ENCODE measurements around the gene LTBP1. TPM values are rescaled to one million over a fixed set of nuclear protein-coding genes. Genes with fewer than 3 reads are reported as not detected.
A peak's percentile ranks its signal among the peaks of the same experiment; 100 is the strongest.

Gene LTBP1
- total RNA-seq, 1 donor from 2014 or later = 90.4 TPM

DNA sequence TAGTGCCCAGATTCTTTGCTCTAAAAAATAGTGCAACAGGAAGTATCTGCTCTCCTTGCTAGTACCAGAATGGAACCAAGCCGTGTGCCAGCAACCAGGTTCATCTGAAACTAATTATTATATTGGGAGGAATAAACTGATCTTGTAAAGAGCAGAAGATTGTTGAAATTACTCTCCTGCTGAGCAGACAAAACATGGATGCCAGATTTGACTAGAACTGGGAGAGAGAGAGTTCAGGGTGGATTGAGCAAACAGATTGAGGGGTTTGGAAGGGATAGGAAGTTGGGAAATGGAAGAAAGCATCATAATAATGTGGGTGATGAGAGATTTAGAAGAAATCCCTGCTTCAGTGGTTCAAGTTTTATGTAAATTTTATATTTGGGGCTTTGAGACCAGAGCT lies 369.6 kb downstream of the LTBP1 start:
- DNase-seq (ENCODE audit: missing footprints) (no peak), ATAC-seq (no peak)
- intact Hi-C loops (cut with DNase I) = no loop called here

DNA sequence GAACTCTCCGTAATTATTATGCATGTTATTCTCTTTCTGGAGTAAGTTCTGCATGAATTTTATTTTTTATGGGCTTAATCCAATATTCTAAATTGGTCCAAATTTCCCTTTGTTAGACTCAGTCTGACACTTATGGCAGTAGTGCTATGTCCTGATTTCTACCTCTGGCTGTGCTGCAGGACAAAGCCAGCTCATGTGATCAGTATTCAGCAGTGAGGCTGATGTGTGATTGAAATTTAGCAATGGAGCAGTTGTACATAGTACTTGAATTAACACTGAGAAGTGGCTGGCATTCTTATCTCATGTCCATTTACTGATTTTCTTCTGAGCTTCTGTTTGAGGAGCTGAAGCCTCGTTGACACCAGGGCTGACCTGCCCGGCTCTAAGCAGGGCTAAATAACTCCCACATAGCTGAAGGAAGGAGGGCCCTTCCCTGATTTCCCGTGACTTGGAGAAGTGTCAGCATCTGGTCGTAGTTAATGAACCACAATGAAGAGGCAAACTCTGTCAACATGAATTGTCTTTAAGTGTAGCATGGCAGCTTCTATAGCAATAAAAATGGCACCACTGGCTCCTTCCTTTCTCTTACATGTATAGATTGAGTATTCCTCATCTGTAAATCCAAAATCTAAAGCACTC lies 370.7 kb downstream of the LTBP1 start:
- intact Hi-C loops (cut with DNase I) = no loop called here
- ATAC-seq (peak; percentile 55), DNase-seq (ENCODE audit: missing footprints) (no peak)

DNA sequence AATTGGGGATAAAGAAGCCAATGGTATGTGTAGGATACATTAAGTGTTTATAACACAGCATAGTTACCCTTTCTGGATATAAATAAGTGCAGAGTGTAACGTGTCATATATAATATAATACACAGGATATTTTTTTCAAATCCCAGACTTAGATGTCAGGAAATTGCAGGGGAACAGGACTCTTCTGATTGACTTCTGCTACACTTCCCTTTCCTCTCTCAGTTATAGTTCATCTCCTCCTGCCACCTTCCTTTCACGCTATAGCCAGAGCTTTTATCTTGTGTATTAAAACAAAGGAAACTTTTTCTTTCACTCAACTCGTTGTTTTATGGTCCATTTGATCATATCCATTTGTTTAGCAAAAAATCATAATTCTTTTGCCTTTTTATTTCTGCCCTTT lies 371.7 kb downstream of the LTBP1 start:
- ATAC-seq = no peak
- no peak for DNase-seq (ENCODE audit: missing footprints)
- intact Hi-C loops (cut with DNase I) = no loop called here

DNA sequence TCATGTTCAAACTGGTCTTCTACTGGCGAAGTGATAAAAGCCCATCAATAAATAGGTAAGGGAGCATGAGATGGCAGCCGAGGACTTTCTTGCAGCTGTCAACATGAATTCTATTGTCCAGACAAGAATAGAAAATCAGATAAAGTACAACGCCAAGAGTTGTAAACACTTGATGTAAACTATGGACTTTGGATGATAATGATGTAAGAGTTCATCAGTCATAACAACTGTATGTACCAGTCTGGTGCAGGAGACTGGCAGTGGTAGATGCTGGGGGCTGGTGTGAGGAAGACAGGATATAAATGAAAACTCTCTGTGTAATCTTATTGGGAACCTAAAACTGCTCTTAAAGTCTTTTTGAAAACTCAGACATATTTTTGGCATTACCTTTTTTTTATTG lies 373.8 kb downstream of the LTBP1 start:
- DNase-seq (ENCODE audit: missing footprints) = no peak
- no peak for ATAC-seq
- intact Hi-C loops (cut with DNase I) = no loop called here

DNA sequence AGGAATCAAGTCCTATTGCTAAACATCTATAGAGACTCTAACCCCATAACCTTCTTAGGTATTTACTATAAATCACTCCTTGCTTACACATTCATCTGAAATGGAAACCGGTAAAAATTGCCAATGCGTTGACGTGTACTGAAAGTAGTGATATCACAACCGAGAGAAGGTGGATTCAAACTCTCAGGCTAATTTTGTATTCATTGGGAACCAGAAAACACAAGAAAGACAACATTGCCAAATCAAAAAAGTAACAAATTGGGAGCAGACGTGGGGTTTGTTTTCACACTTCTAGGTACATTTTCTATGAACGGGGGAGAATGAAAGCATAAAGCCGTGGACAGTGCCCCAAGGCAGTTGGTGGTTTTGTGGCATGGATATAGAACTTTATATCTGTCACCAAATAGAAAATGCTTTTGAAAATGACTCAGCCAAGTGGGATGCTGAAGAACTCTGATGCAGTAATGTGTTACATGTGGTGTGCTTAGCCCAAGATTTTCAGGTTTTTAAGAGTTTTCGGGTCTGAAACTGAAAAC lies 374.6 kb downstream of the LTBP1 start:
- ATAC-seq (no peak), DNase-seq (ENCODE audit: missing footprints) (no peak)
- intact Hi-C loops (cut with DNase I) = no loop called here

DNA sequence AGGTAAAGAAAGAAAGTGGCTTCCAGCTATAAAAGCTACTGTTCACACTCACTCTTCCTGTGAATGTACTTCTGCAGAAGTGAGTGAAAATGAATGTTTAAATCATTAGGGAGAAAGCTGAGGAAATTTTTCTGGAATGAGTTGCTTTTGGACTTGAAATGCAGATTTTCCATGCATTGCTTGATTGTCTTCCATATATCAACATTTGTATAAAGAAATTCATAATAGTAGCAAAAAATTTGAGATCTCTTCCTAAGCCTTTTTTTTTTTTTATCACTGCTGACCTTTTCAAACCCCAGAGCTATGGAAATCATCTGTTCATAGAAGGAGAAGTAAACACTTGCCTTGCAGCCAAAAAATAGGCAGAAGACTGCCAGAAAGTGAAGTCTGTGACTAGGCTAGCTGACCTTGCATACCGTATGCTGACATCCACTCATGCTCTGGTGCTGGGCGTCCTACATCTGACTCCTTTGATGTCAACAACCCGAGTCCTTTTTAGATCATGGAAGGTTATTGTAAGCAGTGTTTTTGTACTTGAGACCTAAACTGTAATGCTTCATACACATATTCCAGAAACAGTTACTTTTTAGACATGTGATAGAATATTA lies 375.2 kb downstream of the LTBP1 start:
- ATAC-seq (peak; percentile 87), DNase-seq (ENCODE audit: missing footprints) (no peak)
- intact Hi-C loops (cut with DNase I) = no loop called here

DNA sequence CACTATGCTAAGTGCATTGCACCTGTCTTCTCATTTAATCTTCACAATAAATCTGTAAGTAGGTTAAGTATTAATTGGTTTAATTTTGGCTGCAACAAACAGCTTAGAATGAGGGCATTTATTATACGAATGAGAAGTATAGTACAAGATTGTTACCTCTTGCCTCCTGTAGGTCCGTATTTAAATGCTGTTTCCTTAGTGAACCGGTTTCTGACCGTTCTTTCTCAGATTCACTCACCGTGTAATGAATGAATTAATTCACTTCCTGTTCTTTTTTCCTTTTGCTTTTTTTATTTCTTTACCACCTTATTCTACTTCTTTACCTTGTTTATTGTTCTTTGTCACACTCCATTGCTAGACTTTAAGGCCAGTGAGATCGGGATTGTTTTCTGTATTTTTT lies 375.9 kb downstream of the LTBP1 start:
- intact Hi-C loops (cut with DNase I) = no loop called here
- DNase-seq (ENCODE audit: missing footprints) (no peak), ATAC-seq (no peak)

DNA sequence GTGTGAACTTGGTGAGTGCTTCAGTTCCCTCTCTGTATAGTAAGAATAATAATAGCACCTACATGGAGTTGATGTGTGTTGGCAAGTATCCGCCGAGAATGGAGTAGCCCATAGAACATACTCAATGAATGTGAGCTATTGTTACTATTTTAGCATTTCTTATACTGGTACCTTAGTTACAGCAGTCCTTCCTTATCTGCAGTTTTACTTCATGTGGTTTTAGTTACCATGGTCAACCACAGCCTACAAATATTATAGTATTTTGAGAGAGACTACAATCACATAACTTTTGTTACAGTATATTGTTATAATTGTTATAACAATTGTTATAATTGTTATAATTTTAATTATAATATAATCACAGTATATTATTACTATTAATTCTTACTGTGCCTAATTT lies 377.2 kb downstream of the LTBP1 start:
- intact Hi-C loops (cut with DNase I) = no loop called here
- ATAC-seq = no peak

DNA sequence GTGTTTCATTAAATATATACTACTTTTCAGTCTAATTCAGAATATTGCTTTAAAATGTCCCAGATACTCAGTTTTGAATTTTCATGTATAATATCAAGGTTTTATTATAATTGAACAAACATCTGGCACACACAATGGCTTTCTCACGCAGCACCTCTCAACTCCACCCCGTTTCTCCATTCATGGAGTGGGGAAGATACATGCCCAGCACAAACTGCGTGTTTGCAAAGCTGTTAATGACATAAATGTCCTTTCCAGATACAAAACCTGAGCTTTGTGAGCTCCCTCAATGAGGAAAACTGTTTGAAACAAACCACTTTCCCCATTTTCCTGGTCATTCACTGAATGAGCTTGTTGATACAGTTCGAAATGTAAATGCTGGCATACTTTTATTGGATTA lies 379.3 kb downstream of the LTBP1 start:
- DNase-seq (ENCODE audit: missing footprints) (no peak), ATAC-seq (no peak)
- intact Hi-C loops (cut with DNase I) = no loop called here

More for the DNA sequence above, 377.2 kb downstream of the LTBP1 start:
- DNase-seq (ENCODE audit: missing footprints) = no peak

DNA sequence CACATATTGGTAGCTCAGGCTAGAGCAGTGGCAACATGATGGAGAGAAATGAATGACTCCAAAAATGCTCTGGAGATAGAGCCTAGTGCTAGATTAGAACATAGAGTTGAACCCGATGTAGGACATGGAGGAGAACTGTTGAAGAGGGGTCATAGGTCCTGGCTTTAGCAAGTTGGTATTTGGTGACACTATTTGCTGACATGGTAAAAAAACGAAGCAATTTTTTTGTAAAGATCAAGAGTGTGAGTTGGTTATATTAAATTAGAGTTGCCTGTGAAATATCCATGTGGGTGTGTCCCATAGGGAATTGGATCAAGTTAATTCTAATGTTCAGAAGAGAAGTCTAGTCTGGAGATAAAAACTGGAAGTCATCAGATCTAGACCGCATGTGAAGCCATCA lies 386.7 kb downstream of the LTBP1 start:
- ATAC-seq (no peak), DNase-seq (ENCODE audit: missing footprints) (no peak)
- intact Hi-C loops (cut with DNase I) = no loop called here

DNA sequence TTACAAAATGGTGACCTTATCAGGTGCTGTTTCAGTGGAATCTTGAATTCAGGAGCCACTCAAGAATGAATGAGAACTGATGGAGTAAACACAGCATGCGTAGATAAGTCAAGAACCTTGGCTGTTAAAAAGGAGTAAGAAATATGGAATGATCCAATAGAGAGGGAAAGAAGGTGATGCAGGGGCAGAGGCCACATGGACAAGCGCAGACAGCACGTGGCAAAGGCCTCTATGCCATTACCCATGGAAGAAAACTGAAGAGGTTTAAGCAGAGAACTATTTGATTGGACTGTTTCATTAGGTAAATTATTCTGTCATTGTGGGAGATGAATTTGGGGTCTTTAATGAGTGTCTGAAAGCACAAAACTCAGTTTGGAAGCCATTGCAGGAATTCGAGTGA lies 387.3 kb downstream of the LTBP1 start:
- DNase-seq (ENCODE audit: missing footprints) (no peak), ATAC-seq (no peak)
- intact Hi-C loops (cut with DNase I) = no loop called here

DNA sequence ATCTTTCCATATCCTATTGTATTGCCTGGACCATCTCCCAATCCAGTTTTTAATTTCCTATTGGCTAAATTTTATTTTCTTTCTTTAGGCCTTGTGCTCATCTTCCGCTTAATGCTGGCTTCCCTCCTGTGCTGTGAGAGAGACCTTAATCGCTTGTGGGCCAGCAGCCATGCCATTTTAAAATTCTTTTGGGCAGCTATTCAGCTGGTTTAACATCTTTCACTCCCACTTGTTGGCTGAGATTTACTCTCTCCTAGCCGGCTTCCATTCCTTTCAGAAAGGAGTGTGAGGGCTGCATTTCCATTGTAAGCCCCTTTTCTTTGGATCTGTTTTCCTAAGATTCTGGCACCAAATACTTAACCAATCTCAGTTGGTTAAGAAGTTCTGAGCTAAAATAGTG lies 388.8 kb downstream of the LTBP1 start:
- intact Hi-C loops (cut with DNase I) = no loop called here
- ATAC-seq = no peak

DNA sequence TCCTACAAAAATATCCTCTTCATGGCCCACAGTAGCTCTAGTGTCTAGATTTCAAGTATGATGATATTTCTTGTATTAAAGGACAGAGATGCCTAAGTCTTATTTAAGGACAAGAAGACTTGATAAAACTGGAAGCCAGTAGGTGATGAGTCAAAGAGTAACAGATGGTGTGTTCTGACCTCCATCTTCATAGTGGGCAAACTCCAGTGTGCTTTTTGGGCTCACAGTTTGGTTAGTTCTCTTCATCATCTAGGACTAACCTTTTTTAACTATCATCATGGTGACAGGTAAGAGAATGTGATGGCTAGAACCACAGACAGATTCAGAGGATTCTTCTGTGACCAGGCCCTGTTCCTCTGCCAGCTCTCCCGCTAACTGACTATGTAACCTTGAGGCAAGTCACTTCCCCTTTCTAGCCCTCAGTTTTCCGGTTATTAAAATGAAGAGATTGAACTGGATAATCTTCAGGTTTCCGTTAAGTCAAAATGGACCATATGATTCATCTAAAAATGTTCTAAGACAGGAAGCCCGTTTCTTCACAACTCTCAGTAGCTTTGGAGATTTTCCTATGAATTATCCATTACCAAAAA lies 389.4 kb downstream of the LTBP1 start:
- ATAC-seq = no peak
- no peak for DNase-seq (ENCODE audit: missing footprints)
- intact Hi-C loops (cut with DNase I) = no loop called here

More for the DNA sequence above, 388.8 kb downstream of the LTBP1 start:
- no peak for DNase-seq (ENCODE audit: missing footprints)

DNA sequence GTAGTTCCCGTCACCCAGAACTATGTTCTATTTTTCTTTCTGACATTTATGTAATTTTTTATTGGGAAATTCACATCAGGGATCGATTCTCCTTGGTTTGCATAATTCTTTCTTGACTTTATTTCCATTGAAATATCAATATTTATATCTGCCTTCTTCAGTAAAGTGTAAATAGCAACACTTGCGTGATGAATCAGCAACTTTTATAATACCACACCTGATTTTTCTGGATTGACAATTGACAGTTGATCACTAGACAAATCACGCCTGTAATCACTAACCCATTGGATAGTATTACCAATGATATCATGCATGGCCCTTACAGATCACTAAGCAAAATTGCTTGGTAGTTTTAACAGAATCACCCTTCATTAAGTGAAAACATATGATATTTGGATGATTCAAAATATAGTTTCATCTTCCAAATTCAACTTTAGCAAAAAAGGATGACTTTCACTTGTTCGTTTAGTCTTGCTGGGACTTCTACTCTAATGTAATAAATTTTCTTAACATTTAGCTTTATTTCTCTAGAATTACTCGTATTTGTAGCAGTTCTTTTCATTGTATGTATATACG lies 390.7 kb downstream of the LTBP1 start:
- DNase-seq (ENCODE audit: missing footprints) (no peak), ATAC-seq (no peak)
- intact Hi-C loops (cut with DNase I) = no loop called here

DNA sequence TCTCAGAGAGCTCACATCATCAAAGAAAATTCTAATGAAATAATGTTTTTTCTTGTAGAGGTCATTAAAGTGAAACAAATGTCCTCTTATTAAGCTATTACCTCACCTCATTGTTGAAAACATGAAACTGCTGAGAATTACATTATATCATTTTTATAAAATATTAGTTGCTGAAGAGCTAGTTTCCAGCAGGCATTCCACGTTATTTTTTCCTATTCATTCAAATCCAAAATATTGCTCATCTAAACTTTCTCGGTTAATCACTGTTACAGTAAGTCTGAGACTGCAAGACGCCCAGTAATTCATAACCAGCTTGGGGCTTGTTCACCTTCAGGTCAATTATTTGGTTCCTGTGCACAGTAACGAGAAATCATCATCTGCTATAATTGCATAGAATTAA lies 391.2 kb downstream of the LTBP1 start:
- DNase-seq (ENCODE audit: missing footprints) (no peak), ATAC-seq (no peak)
- intact Hi-C loops (cut with DNase I) = no loop called here

DNA sequence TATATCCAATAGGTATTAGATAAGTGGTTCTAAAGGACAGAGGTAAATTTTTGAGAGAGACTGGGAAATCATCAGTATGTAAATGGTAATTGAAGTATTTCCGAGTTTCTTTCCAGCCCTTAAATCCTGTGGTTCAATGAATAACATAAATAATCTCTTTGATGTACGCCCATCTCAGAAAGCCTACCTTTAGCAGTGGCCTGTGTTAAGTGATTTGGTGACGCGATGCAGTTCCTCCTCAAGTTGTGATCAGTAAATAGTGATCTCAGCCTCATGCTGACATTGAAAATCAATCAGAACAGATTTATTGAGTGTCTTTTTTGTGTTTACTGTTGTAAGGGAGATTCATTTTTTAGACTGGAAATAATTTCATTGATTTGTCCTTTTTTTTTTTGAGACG lies 392.5 kb downstream of the LTBP1 start:
- intact Hi-C loops (cut with DNase I) = no loop called here
- DNase-seq (ENCODE audit: missing footprints) (no peak), ATAC-seq (no peak)

DNA sequence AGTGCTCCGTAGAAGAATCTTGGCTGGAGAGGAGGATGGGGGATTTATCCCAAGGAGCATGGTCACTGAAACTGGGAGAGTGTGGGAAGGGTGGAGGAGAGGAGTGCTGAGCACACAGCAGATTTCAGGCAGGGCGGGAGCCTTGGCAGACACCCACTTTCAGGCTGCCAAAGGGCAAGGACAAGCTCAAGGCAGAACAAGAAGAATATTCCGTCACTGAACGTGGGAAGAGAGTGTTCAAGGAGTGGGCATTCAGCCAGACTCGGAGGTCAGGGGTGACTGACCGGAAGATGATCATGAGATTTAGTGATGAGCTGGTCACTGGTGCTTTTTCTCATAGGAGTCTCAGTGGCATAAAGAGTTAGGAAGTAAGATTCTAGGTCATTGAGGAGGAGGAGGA lies 393.5 kb downstream of the LTBP1 start:
- intact Hi-C loops (cut with DNase I) = no loop called here
- DNase-seq (ENCODE audit: missing footprints) (peak; percentile 87), ATAC-seq (peak; percentile 98)

DNA sequence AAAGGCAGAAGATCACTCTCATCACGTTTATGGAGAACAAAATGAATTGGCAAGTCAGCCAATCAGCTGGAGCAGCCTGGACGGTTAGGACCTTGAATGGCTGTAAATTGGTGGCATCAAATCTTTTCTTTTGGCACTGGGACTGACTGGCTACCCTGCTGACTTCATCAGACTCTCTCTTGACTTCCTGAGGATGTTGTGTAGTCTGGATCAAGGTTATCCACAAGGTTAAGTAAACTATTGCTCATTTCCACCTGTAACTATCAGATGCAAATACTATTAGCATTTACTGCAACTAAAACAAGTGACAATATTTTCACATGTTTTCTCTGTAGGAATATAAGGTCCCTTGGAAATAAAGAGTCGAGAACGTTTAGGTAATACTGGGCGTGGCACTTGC lies 395.4 kb downstream of the LTBP1 start:
- no peak for DNase-seq (ENCODE audit: missing footprints)
- no peak for ATAC-seq
- intact Hi-C loops (cut with DNase I) = no loop called here

DNA sequence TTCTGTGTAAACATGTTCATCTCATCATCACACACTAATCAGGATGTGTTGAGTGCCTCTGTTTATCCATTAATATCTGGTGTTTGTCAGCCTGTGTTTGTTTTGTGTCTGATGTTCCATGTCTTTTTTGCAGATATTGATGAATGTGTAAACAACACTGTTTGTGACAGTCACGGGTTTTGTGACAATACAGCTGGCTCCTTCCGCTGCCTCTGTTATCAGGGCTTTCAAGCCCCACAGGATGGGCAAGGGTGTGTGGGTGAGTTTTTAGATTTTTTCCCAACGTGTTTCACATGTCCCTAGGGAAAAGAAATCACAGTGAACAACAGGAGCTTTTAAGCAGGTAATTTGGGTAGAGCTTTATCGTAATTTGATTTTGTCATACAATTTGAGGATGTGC lies 396.0 kb downstream of the LTBP1 start:
- ATAC-seq = no peak
- intact Hi-C loops (cut with DNase I) = no loop called here

DNA sequence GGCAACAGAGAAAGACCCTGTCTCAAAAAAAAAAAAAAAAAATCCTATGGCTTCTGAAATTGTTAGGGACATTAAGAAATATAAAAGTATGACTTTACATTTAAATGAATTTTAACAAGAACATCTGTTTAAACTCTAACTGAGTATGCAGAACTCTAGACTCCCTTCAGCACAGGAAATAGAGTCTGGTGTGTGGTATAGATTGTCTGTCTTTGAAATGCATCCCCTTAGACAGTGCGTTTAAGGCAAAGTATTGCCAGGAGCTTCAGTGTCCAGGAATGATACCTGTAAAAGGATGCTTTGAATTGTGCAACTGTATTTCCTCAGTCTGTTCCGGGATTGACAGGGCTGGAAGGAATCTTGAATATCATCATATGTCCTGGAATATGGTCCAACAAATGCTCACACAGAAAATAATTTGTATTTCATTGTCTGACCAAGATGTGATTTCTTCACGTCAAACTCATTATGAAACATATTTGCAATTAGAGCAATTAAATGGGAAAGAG lies 396.7 kb downstream of the LTBP1 start:
- intact Hi-C loops (cut with DNase I) = no loop called here
- ATAC-seq (no peak), DNase-seq (ENCODE audit: missing footprints) (no peak)

More for the DNA sequence above, 396.0 kb downstream of the LTBP1 start:
- DNase-seq (ENCODE audit: missing footprints) = no peak
